Middle frontal gyrus (tissue), 1 donor: ENCODE data around the gene NDUFAF8.

Experiments
- DNase-seq: peaks from one replicate; pipeline ENCODE4 v3.0.0-alpha.2; 2015; ENCODE audit warnings: low spot score; ENCODE audit errors: extremely low spot score

Gene NDUFAF8

GRCh38 chr17:81251709-81252301, 12.7 kb downstream of the NDUFAF8 start:
- no peak for DNase-seq

DNA sequence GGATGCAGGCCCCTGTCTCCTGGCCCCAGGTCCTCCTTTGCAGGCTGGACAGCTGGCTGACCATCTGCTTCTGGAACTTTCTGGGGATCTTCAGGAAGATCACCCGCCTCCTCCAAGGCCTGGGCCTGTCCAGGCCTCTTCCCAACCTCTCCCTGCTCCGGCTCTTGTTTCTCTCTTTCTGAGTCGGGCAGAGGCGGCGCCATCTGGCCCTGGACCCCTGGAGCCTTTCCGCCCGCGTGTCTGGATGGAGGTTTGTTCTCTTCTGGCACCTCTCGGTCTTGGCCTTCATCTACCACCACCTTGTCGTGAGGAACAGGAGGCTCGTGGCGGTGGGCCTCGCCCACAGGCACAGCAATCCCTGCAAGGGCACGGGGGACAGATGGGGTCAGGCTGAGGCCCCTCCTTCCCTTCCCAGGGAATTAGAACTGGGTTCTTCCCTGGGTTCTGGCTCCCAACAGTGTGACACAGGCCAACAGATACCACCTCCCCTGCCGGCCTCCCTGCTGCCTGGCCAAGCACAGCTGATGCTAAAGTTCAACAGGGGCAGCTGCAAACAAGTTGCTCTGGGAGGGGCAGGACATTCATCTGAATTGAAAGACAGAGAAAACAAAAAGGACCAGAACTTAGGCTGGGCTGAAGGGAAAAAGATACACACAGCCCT, 13.3 kb downstream of the NDUFAF8 start:
- no peak for DNase-seq

- DNase-seq: no peak
Measured at GRCh38 chr17:81252987-81253329, 13.8 kb downstream of the NDUFAF8 start.

GRCh38 chr17:81253358-81254131, 14.4 kb downstream of the NDUFAF8 start:
- no peak for DNase-seq

- no peak for DNase-seq
Measured at GRCh38 chr17:81254955-81255717, 16.0 kb downstream of the NDUFAF8 start.

DNA sequence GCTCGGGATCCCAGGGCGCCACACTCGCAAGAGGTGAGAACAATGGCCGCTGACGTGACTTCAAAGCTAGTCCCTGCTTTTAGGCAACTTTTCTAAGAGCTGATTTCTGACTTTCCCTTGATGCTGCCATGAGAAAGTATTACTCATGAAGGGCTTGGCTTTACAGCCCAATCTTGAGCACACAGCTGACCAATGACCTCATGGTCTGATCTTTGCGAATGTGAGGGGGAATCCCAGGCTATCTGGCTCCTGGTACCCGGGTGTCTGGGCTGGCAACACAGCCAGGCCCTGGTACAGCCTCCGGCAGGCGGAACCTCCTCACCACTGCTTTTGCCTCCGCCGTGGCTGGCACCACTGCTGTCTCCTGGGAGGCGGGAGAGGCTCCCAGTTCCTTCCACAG, 17.5 kb downstream of the NDUFAF8 start:
- DNase-seq: no peak

DNA sequence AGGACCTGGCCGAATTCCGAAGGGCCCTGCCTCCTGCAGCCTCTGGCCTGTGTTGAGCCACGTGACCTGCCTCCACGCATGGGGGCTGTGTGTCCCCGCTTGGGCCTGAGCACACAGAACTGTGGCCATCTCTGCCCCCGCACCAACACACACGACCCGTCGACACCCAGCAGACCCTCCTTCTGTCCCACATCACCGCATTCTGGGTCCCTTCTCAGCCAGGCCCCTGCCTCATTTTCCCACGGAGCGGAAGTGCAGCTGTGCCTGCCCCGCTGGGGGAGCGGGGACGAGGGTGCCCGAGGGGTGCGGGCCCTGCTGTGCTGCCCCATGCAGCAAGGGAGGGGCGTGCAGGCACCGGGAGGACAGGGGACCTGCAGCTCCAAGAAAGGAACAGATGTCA, 18.4 kb downstream of the NDUFAF8 start:
- no peak for DNase-seq

- no peak for DNase-seq
Measured at GRCh38 chr17:81258292-81258691, 19.2 kb downstream of the NDUFAF8 start.

- no peak for DNase-seq
Measured at GRCh38 chr17:81259058-81259605, 20.0 kb downstream of the NDUFAF8 start.

DNA sequence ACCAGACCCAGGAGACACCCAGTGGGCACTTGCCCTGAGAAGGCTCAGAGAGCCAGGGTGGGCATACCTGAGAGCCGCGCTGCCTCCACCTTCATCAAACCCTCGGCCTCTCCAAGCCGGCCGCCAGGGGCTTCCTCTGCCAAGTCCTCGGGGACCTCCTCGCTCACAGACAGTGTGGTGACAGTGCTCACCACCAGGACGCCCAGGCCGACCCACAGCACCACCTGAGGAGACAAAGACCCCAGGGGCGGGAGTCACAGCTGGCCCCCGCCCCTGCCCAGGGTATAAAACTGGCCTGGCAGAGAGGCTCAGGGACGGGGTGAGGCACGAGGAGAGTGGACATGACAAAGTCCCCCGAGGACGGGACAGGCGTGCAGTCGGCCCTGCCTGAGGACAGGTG, 21.1 kb downstream of the NDUFAF8 start:
- DNase-seq: no peak

- DNase-seq: no peak
Measured at GRCh38 chr17:81260641-81261040, 21.5 kb downstream of the NDUFAF8 start.

GRCh38 chr17:81261096-81261495, 22.0 kb downstream of the NDUFAF8 start:
- DNase-seq: no peak

DNA sequence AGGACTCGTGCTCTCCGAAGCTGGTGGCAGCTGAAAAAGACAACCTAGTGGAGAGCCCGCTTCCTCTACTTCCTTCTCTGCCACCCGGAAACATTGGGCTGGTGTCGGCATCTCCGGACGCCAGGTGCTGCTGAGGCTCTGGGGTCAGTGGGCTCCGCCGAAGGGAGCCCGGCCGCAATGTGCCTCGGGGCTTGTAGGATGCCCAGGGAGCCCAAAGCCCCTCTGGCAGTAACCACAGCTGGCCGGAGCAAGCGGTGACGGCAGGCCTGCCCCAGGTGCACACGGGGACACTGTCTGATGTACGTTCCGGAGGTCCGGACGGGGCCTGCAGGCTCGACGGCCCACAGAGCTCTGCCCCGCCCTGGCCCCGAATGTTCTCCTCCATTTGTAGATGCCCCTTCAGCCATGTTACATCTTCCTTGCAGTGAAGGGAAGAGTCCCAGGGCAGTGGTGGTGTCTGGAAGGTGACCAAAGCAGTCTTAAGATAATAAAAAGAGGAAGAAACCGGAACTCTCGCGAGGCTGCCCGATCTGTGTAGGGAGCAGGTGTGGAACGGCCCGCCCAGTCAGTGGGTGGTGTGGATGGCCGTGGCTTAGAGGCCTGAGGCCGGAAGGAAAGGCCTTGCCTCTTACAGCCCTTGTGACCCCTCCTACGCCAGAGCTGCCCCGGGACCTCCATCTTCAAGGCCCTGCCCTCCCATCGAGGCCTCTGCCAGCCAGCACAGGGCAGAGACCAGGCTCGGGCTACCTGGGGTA, 22.6 kb downstream of the NDUFAF8 start:
- no peak for DNase-seq

GRCh38 chr17:81263371-81264181, 24.5 kb downstream of the NDUFAF8 start:
- no peak for DNase-seq

- no peak for DNase-seq
Measured at GRCh38 chr17:81264640-81265039, 25.5 kb downstream of the NDUFAF8 start.

GRCh38 chr17:81265576-81265975, 26.5 kb downstream of the NDUFAF8 start:
- no peak for DNase-seq

GRCh38 chr17:81267390-81268067, 28.4 kb downstream of the NDUFAF8 start:
- DNase-seq: no peak

DNA sequence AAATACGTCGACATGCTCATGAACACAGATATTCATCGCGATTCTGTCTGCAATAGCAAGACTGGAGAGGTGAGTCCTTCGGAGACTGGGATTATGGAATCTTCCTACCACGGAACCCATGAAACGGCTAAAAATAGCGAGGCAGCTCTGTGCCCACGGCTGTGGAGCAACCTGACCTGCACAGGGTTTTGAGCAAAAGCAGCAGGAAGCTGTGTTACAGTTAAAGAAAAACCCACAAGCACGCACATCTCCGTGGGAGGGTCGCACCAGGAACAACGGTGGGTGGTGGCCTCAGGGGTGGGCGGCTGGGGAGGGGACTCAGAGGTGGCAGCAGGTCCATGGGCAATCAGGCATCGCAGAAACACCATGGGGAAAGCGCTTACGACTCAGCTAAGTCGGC, 31.2 kb downstream of the NDUFAF8 start:
- DNase-seq: no peak

- DNase-seq: no peak
Measured at GRCh38 chr17:81271226-81271625, 32.1 kb downstream of the NDUFAF8 start.

- no peak for DNase-seq
Measured at GRCh38 chr17:81272616-81273015, 33.5 kb downstream of the NDUFAF8 start.
